Subcutaneous abdominal adipose tissue (tissue), 5 donors: ENCODE data around the gene NTSR2.

Source experiments
- H3K27ac ChIP-seq: one replicate; pipeline ENCODE4 v1.7.0; 2013; ENCODE audit warnings: low read depth, mild to moderate bottlenecking, inconsistent platforms, low read length, moderate library complexity
- H3K27me3 ChIP-seq, 5 donors: one replicate each; pipeline ENCODE4 v1.7.0; 2013; ENCODE audit warnings: low read length in 5 of 5, inconsistent platforms in 1 of 5; ENCODE audit not compliant: control insufficient read depth in 5 of 5, insufficient read depth in 4 of 5
- H3K36me3 ChIP-seq, 5 donors: one replicate each; pipeline ENCODE4 v1.7.0; 2013; ENCODE audit warnings: low read length in 5 of 5; ENCODE audit not compliant: control insufficient read depth in 5 of 5, insufficient read depth in 5 of 5
- H3K4me1 ChIP-seq, 5 donors: one replicate each; pipeline ENCODE4 v1.7.0; 2013; ENCODE audit warnings: low read length in 5 of 5, mild to moderate bottlenecking in 3 of 5, moderate library complexity in 1 of 5; ENCODE audit not compliant: control insufficient read depth in 5 of 5, insufficient read depth in 5 of 5
- H3K4me3 ChIP-seq, 5 donors: one replicate each; pipeline ENCODE4 v1.7.0; 2013; ENCODE audit warnings: low read length in 5 of 5, low read depth in 1 of 5
- H3K9ac ChIP-seq, 5 donors: one replicate each; pipeline ENCODE4 v1.7.0; 2013; ENCODE audit warnings: low read length in 5 of 5, mild to moderate bottlenecking in 4 of 5, moderate library complexity in 3 of 5
- H3K9me3 ChIP-seq, 5 donors: one replicate each; pipeline ENCODE4 v1.7.0; 2013; ENCODE audit warnings: low read length in 5 of 5; ENCODE audit not compliant: control insufficient read depth in 5 of 5
- donor health status: healthy.
- donor health status: healthy.
- donor health status: healthy.
- donor health status: healthy.
- donor health status: healthy.

Gene NTSR2

DNA sequence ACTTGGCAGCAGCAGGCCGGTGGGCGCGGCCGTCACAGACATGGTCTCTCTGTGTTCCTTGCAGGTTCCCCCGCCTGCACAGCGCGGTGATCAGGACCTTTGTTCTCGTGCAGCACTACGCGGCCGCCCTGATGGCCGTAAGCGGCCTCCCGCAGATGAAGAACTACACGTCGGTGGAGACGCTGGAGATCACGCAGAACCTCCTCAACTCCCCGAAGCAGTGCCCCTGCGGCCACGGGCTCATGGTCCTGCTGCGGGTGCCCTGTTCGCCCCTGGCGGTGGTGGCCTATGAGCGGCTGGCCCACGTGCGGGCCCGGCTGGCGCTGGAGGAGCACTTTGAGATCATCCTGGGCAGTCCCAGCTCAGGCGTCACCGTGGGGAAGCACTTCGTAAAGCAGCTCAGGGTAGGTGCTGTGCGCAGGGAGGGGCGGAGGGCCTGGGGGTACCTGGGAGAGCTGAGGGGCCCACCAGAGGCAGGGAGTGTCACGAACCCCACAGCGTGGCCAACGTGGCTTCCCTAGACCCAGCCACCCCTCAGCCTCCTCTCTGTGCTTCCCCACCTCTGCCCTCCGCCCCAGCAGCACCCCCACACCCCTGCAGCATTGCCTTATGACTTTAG is 59.3 kb downstream of the NTSR2 start:
- Histone ChIP-seq H3K4me1 (peaks cover 0 to 5% (median 0%) of the 10 kb centered on the region in 5 donors), H3K27ac (no peak overlapping the region), H3K36me3 (no peaks in the 10 kb centered on the region), H3K9ac (no peak overlapping the region), H3K27me3 (no peaks in the 10 kb centered on the region), H3K4me3 (no peak overlapping the region), H3K9me3 (no peaks in the 10 kb centered on the region)
